Measurements from ENCODE around the gene PCOLCE2.
"Not testable (repeated sequence)": the region's sequence is repeated elsewhere in the genome, so short reads cannot be mapped to it uniquely, and the experiment has no call there.

PCOLCE2 gene

DNA sequence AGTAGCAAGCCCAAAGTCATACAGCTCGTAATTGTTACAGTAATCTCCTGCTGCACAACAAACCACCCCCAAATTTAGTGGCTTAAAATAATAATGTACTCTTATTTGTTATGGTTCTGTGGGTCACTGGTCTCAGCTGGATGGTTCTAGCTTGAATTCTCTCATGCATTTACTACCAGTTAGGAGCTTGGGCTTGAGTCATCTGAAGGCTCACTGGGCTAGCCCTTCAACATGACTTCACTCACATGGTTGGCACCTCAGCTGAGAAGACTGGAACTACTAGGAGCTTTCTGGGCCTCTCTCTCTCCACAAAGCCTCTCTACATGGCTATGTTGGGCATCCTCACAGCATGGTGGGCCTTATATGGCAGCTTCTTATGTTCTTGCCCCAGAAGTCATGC lies 12.5 kb downstream of the PCOLCE2 start:
- Histone ChIP-seq H3K9ac (ENCODE audit: low read length) (no peak overlapping the region), H3K27me3 (ENCODE audit: low read depth, low read length) (no peaks in the 10 kb centered on the region), H3K4me2 (ENCODE audit: low read length) (no peak overlapping the region), H3K79me2 (ENCODE audit: low read length) (no peaks in the 10 kb centered on the region), H3K4me1 (ENCODE audit: low read length) (no peaks in the 10 kb centered on the region), H3K36me3 (replicated peaks; ENCODE audit: low read depth, low read length) (no peaks in the 10 kb centered on the region), H3K9me3 (ENCODE audit: insufficient read depth, low read length) (no peaks in the 10 kb centered on the region), H3K4me3 (ENCODE audit: low read length) (no peak overlapping the region), H2AFZ (ENCODE audit: low read depth, low read length) (no peak overlapping the region), H3K27ac (ENCODE audit: low read length) (no peak overlapping the region), H4K20me1 (ENCODE audit: insufficient read depth, low read length) (no peaks in the 10 kb centered on the region)
- TF ChIP-seq EZH2phosphoT487 (IDR thresholded peaks at IDR 0.05; ENCODE audit: low read depth) = no peak
- TF ChIP-seq, protein P1, sequence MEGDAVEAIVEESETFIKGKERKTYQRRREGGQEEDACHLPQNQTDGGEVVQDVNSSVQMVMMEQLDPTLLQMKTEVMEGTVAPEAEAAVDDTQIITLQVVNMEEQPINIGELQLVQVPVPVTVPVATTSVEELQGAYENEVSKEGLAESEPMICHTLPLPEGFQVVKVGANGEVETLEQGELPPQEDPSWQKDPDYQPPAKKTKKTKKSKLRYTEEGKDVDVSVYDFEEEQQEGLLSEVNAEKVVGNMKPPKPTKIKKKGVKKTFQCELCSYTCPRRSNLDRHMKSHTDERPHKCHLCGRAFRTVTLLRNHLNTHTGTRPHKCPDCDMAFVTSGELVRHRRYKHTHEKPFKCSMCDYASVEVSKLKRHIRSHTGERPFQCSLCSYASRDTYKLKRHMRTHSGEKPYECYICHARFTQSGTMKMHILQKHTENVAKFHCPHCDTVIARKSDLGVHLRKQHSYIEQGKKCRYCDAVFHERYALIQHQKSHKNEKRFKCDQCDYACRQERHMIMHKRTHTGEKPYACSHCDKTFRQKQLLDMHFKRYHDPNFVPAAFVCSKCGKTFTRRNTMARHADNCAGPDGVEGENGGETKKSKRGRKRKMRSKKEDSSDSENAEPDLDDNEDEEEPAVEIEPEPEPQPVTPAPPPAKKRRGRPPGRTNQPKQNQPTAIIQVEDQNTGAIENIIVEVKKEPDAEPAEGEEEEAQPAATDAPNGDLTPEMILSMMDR (IDR thresholded peaks at IDR 0.05; ENCODE audit: low read depth, low read length) = no peak

DNA sequence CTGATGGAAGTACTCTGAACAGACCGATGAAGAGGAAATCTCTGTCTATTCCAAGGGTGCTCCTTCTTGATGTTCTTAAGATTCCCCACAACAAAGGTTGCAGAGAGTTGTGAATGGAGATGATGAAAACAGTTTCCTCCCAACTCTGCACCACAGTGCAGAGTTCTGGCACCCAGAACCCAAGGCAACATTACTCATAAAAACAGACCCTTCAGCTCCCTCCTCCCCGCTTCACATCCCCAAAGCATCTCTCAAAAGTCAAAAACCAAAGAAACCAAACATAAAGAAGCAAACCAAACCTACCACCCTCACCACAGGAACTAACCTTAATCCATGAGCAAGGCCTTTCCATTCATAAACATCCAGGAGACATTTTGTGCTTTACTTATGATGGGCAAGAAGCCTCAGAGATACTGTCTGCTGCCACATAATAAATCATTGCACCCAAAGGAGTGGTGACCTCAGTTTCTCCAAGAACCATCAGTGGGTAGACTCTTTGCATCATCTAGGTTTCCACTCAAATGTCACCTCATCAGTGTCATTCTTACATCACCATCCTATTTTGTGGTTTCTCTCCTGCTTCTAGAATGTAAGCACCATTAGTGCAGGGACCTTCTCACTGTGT lies 13.2 kb downstream of the PCOLCE2 start:
- Histone ChIP-seq H3K79me2 (ENCODE audit: low read length) (no peaks in the 10 kb centered on the region), H3K9me3 (ENCODE audit: insufficient read depth, low read length) (no peaks in the 10 kb centered on the region)

DNA sequence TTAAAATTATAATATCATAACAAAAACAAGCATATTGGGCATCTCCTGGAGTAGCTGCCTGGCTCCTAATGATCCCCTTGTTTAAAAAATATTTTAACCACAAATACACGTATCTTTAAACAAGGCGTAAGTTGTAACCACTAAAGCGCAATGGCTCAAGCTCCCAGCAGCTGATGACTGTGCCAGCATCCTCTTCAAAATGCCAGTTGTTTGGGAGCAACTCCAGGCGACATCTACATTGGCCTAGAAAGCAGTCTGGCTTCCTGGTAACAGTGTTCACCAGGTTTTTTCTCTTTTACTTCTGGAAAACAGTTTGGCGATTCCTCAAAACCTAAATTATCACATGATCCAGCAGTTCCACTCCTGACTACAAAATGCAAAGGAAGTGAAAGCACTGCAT lies 13.8 kb downstream of the PCOLCE2 start:
- Histone ChIP-seq H3K9me3 (ENCODE audit: insufficient read depth, low read length) (no peaks in the 10 kb centered on the region), H3K4me1 (ENCODE audit: low read length) (no peaks in the 10 kb centered on the region), H3K36me3 (replicated peaks; ENCODE audit: low read depth, low read length) (no peaks in the 10 kb centered on the region), H3K4me2 (ENCODE audit: low read length) (no peak overlapping the region), H3K27me3 (ENCODE audit: low read depth, low read length) (no peaks in the 10 kb centered on the region), H3K4me3 (ENCODE audit: low read length) (no peak overlapping the region), H2AFZ (ENCODE audit: low read depth, low read length) (no peak overlapping the region), H4K20me1 (ENCODE audit: insufficient read depth, low read length) (no peaks in the 10 kb centered on the region), H3K9ac (ENCODE audit: low read length) (no peak overlapping the region), H3K79me2 (ENCODE audit: low read length) (no peaks in the 10 kb centered on the region), H3K27ac (ENCODE audit: low read length) (no peak overlapping the region)
- no peak for TF ChIP-seq EZH2phosphoT487 (IDR thresholded peaks at IDR 0.05; ENCODE audit: low read depth)
- TF ChIP-seq, protein P1 (IDR thresholded peaks at IDR 0.05; ENCODE audit: low read depth, low read length) = no peak

More for the DNA sequence above, 13.2 kb downstream of the PCOLCE2 start:
- Histone ChIP-seq H3K4me2 (ENCODE audit: low read length) (no peak overlapping the region), H3K4me1 (ENCODE audit: low read length) (no peaks in the 10 kb centered on the region), H3K4me3 (ENCODE audit: low read length) (no peak overlapping the region), H3K27ac (ENCODE audit: low read length) (no peak overlapping the region), H4K20me1 (ENCODE audit: insufficient read depth, low read length) (no peaks in the 10 kb centered on the region), H3K9ac (ENCODE audit: low read length) (no peak overlapping the region), H3K36me3 (replicated peaks; ENCODE audit: low read depth, low read length) (no peaks in the 10 kb centered on the region), H2AFZ (ENCODE audit: low read depth, low read length) (no peak overlapping the region), H3K27me3 (ENCODE audit: low read depth, low read length) (no peaks in the 10 kb centered on the region)
- TF ChIP-seq EZH2phosphoT487 (IDR thresholded peaks at IDR 0.05; ENCODE audit: low read depth) = no peak
- TF ChIP-seq, protein P1 (IDR thresholded peaks at IDR 0.05; ENCODE audit: low read depth, low read length) = no peak

DNA sequence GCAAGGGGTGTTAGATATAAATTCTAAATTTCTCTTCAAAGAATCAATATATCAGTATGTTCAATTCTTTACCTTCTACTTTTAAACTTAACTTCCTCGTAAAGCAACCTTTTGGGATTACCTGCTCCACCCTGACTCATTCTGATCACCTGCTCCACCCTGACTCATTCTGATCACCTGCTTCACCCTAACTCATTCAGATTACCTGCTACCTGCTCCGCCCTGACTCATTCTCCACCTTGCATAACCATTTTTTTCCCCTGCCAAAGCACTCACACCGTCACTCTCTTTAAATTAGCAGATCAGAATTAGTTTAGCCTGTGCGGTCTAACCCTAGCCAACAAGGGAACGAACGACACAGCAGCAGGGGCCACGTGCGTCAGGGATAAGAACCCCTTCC lies 20.5 kb downstream of the PCOLCE2 start:
- not testable (repeated sequence) for H3K27me3 ChIP-seq (ENCODE audit: low read depth, low read length); H3K4me2 ChIP-seq (ENCODE audit: low read length); H3K4me3 ChIP-seq (ENCODE audit: low read length); H3K36me3 ChIP-seq (replicated peaks; ENCODE audit: low read depth, low read length); H3K9me3 ChIP-seq (ENCODE audit: insufficient read depth, low read length); H4K20me1 ChIP-seq (ENCODE audit: insufficient read depth, low read length); H3K9ac ChIP-seq (ENCODE audit: low read length); H3K27ac ChIP-seq (ENCODE audit: low read length); H3K79me2 ChIP-seq (ENCODE audit: low read length); H2AFZ ChIP-seq (ENCODE audit: low read depth, low read length)
- H3K4me1 ChIP-seq (ENCODE audit: low read length) = peaks cover 13% of the 10 kb centered on the region

Data from OCI-LY3 (cell line).